Stomach (tissue), 9 donors: Measurements from ENCODE around the gene ANKLE2. TPM values are rescaled to one million over a fixed set of nuclear protein-coding genes. Genes with fewer than 3 reads are reported as not detected.
"Not testable (repeated sequence)": the region's sequence is repeated elsewhere in the genome, so short reads cannot be mapped to it uniquely, and the experiment has no call there.

Experiments
- DNase-seq, 2 donors: peaks; one replicate each; pipeline versions ENCODE4 v3.0.0 to v3.0.0-alpha.2; 2013 to 2019
- H3K27ac ChIP-seq, 5 donors: fragments of 200-600 bp in 4 of 5; sonication (generic) in 4 of 5; one replicate each; pipeline ENCODE4 v1.5.1; 2013 to 2019; ENCODE audit warnings: mild to moderate bottlenecking in 1 of 5, moderate library complexity in 1 of 5
- H3K27me3 ChIP-seq, 3 donors: fragments of 200-600 bp; sonication (generic); one replicate each; pipeline ENCODE4 v1.5.1; 2017 to 2019; ENCODE audit warnings: mixed run types in 1 of 3
- H3K36me3 ChIP-seq, 4 donors: fragments of 200-600 bp; sonication (generic); 1 replicate in 3 of 4; 2 replicates in 1 of 4; pipeline ENCODE4 v1.5.1; 2016 to 2019
- H3K4me1 ChIP-seq, 4 donors: fragments of 200-600 bp; sonication (generic); one replicate each; pipeline ENCODE4 v1.5.1; 2016 to 2019
- H3K4me3 ChIP-seq, 4 donors: fragments of 200-600 bp; sonication (generic) in 3 of 4; one replicate each; pipeline ENCODE4 v1.5.1; 2016 to 2019; ENCODE audit warnings: mild to moderate bottlenecking in 1 of 4
- H3K9me3 ChIP-seq, 4 donors: fragments of 200-600 bp; sonication (generic); one replicate each; pipeline ENCODE4 v1.5.1; 2016 to 2019
- EP300 ChIP-seq: sonication (generic); formaldehyde crosslinking; IDR thresholded peaks from one replicate; pipeline ENCODE4 v1.6.1; 2017; ENCODE audit warnings: antibody characterized with exemption
- POLR2A ChIP-seq, 4 donors: fragments of 450-650 bp; IDR thresholded peaks; one replicate each; pipeline ENCODE4 v1.6.1; 2016; ENCODE audit warnings: antibody characterized with exemption in 4 of 4, control low read depth in 2 of 4, mild to moderate bottlenecking in 1 of 4, moderate library complexity in 1 of 4
- POLR2AphosphoS5 ChIP-seq, 3 donors: sonication (generic); formaldehyde crosslinking; IDR thresholded peaks; one replicate each; pipeline ENCODE4 v1.6.1; 2016; ENCODE audit warnings: antibody characterized with exemption in 3 of 3
- WGBS, 5 donors: extraction: QIAGEN DNeasy Blood & Tissue Kit in 3 of 5; methylation state at CpG; one replicate each; pipeline versions ENCODE4 v1.1.5 to v1.1.7; 2013 to 2018; 5-methylcytosine and 5-hydroxymethylcytosine counted together
- intact Hi-C: fragments of 100-400 bp; cut with DNase I; formaldehyde crosslinking; loops from one replicate; pipeline ENCODE4 v1.15.1; 2023; ENCODE audit warnings: low total_unique reads
- polyA plus RNA-seq, 3 donors: library from polyadenylated mRNA; stranded (reverse); fragments of 200-250 nt; gene quantifications; one replicate each; pipeline ENCODE4 v1.2.3, GENCODE V29; 2013
- total RNA-seq, 5 donors: library from RNA; depleted of rRNA; stranded (reverse); fragments of >200 nt; gene quantifications; one replicate each; pipeline versions ENCODE4 v1.1.0 to v1.2.3, GENCODE V29; 2014 to 2016
- TF ChIP-seq, protein P1 (sequence below), 7 experiments: fragments of 450-650 bp in 4 of 7; fragments of 200-600 bp in 3 of 7; sonication (generic) in 3 of 7; IDR thresholded peaks; one replicate each; pipeline ENCODE4 v1.5.1; 2016 to 2019; ENCODE audit warnings: antibody characterized with exemption in 7 of 7, control low read depth in 2 of 7, mild to moderate bottlenecking in 1 of 7
- donor health status: healthy with polysubstance abuse.
- donor health status: Bipolar disorder and iron deficiency.
- donor health status: healthy.

The ANKLE2 gene
- total and polyA plus RNA-seq, 8 donors = 8.1 to 75.9 (median 40.8) TPM

DNA sequence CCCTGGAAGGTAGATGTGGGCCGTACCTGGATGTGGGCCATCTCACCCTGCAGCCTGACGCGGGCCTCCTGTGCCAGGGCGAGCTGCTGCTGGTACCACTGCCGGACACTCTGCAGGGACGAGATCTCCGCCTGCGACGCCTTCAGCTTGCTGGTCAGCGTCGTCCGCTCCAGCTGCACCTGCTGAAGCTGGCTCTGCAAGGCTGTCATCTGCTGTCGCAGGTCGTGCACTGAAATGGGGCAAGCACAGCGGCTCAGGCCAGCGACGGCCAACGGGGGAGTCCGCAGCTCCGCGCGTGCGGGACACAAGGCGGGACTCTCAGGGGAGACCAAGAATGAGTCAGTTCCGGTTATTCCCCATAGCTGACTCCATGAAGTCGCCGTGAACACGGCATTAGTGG lies 40.1 kb upstream of the ANKLE2 start:
- Histone ChIP-seq H3K27ac (no peak overlapping the region), H3K4me3 (no peak overlapping the region), H3K4me1 (no peaks in the 10 kb centered on the region), H3K9me3 (no peaks in the 10 kb centered on the region), H3K36me3 (peaks cover 93 to 98% (median 97%) of the 10 kb centered on the region in 4 donors), H3K27me3 (no peaks in the 10 kb centered on the region)
- 92 to 96% (median 94%) methylated on average over 20 to 28 of the region's 28 CpGs for WGBS, 5 donors
- intact Hi-C loops = no loop called here
- TF ChIP-seq POLR2AphosphoS5 (IDR thresholded peaks at IDR 0.05) = no peak
- TF ChIP-seq, protein P1, sequence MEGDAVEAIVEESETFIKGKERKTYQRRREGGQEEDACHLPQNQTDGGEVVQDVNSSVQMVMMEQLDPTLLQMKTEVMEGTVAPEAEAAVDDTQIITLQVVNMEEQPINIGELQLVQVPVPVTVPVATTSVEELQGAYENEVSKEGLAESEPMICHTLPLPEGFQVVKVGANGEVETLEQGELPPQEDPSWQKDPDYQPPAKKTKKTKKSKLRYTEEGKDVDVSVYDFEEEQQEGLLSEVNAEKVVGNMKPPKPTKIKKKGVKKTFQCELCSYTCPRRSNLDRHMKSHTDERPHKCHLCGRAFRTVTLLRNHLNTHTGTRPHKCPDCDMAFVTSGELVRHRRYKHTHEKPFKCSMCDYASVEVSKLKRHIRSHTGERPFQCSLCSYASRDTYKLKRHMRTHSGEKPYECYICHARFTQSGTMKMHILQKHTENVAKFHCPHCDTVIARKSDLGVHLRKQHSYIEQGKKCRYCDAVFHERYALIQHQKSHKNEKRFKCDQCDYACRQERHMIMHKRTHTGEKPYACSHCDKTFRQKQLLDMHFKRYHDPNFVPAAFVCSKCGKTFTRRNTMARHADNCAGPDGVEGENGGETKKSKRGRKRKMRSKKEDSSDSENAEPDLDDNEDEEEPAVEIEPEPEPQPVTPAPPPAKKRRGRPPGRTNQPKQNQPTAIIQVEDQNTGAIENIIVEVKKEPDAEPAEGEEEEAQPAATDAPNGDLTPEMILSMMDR (IDR thresholded peaks at IDR 0.05) = no peak
- no peak for TF ChIP-seq POLR2A (IDR thresholded peaks at IDR 0.05)
- TF ChIP-seq EP300 = no peak
- no peak for DNase-seq

DNA sequence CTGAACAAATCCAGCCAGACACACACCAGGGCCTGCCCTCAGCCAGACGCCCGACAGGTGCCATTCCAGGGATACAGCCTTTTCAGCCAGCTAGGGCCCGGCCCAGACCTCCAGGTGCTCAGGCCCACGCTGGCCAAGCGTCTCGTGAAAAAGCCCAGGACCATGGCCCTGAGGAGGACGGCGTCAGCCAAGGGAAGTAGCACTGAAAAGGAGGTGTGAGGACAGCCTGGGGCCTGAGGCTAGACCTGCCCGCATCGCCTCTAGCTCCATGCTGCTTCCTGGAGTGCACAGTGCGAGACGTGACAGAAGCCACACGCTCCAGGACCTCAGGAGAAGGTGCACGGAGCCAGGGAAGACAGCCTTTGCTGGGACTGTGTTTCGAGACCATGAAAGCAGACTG lies 37.2 kb upstream of the ANKLE2 start:
- intact Hi-C loops = no loop called here
- TF ChIP-seq POLR2A (IDR thresholded peaks at IDR 0.05) (no peak), EP300 (no peak), POLR2AphosphoS5 (IDR thresholded peaks at IDR 0.05) (no peak)
- TF ChIP-seq, protein P1 (IDR thresholded peaks at IDR 0.05) = no peak
- Histone ChIP-seq H3K36me3 (peaks cover 99 to 100% (median 100%) of the 10 kb centered on the region in 4 donors), H3K27me3 (no peaks in the 10 kb centered on the region), H3K4me1 (no peaks in the 10 kb centered on the region), H3K27ac (no peak overlapping the region), H3K4me3 (no peak overlapping the region), H3K9me3 (no peaks in the 10 kb centered on the region)
- 89 to 97% (median 94%) methylated on average over 13 to 15 of the region's 15 CpGs for WGBS, 5 donors
- no peak for DNase-seq

DNA sequence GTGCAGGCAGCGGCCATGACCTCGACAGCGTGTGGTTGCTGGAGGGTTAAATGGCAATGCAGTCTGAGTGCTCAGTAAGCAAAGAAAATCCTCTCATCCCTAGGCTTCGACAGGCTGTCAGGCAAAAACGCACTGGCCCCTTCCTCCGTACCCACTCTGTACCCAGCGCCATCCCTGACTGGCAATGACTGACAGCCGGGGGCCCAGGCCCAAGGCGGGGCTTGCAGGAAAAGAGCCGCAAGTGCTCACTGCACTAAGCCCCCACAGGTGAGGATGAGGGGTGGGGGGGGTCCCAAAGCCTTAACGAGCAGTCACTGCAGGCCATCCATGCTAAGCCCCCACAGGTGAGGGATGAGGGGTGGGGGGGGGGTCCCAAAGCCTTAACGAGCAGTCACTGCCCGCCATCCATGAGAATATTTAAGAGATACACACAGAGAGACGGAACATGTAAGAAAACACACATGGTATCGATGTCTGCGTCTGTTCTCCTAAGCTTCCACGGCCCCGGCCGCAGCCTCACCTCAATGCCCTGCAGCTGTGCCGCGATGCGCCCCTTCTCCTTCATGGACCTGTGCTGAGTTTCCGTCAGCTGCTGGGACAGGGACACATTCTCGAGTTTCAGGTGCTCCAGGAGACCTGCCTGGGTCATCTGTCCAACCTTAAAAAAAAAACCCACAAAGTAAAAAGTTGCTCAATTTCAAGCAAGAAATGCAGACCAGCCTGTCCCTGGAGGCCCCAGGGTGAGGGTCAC lies 36.4 kb upstream of the ANKLE2 start:
- H3K27ac ChIP-seq = no peak overlapping the region
- no peak for DNase-seq
- TF ChIP-seq POLR2AphosphoS5 (IDR thresholded peaks at IDR 0.05) = no peak
- TF ChIP-seq, protein P1 (IDR thresholded peaks at IDR 0.05) = no peak
- TF ChIP-seq POLR2A (IDR thresholded peaks at IDR 0.05) = no peak
- no peak for TF ChIP-seq EP300
- peaks cover 94 to 96% (median 96%) of the 10 kb centered on the region in 4 donors for H3K36me3 ChIP-seq
- no peaks in the 10 kb centered on the region for H3K9me3 ChIP-seq
- intact Hi-C loops = no loop called here
- no peak overlapping the region for H3K4me3 ChIP-seq
- H3K27me3 ChIP-seq = no peaks in the 10 kb centered on the region
- H3K4me1 ChIP-seq = no peaks in the 10 kb centered on the region
- WGBS, 5 donors = 89 to 94% (median 91%) methylated on average over 21 to 24 of the region's 24 CpGs

DNA sequence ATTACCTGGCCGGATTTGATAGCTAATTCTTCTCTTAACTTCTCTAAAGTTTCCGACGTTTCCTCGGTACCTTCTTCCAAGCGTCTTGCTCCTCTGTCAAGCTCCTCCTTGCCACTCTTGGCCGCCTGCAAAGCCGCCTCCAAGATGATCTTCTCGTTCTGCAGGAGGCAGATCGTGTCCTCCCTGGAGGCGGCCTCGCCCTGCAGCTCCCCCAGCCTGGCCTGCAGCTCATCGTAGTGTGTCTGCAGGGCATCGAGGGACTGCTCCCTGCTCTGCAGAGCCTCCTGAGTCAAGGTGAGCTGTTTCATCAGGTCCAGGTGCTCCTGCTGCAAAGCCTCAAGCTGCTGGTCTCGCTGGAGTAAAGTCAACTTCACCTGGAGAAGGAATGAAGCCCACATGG lies 34.2 kb upstream of the ANKLE2 start:
- peaks cover 72 to 96% (median 93%) of the 10 kb centered on the region in 4 donors for H3K36me3 ChIP-seq
- H3K27me3 ChIP-seq = no peaks in the 10 kb centered on the region
- no peak overlapping the region for H3K4me3 ChIP-seq
- H3K9me3 ChIP-seq = no peaks in the 10 kb centered on the region
- TF ChIP-seq POLR2AphosphoS5 (IDR thresholded peaks at IDR 0.05) (no peak), POLR2A (IDR thresholded peaks at IDR 0.05) (no peak), EP300 (no peak)
- TF ChIP-seq, protein P1 (IDR thresholded peaks at IDR 0.05) = no peak
- no peak overlapping the region for H3K27ac ChIP-seq
- DNase-seq = no peak
- no peaks in the 10 kb centered on the region for H3K4me1 ChIP-seq
- 94 to 96% (median 95%) methylated on average over 14 of the region's 14 CpGs for WGBS, 5 donors
- intact Hi-C loops = no loop called here

DNA sequence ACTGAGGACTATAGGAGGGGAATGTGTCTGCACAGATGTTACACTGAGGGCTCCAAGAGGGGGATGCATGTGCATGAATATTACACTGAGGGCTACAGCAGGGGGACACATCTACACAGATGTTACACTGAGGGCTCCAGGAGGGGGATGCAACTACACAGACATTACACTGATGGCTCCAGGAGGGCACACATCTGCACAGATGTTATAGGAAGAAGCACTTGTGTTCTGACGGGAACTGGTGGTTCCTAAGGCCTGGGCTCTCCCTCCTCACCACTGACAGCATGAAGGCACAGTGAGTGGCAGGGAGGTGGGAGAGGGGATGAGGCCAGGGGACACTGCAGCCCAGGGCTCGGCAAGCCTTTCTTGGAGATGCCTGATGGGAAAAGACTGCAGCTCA lies 30.3 kb upstream of the ANKLE2 start:
- 85 to 98% (median 96%) methylated on average over 2 of the region's 2 CpGs for WGBS, 5 donors
- H3K4me3 ChIP-seq, H3K4me1 ChIP-seq, H3K27ac ChIP-seq, DNase-seq, H3K27me3 ChIP-seq, H3K9me3 ChIP-seq, intact Hi-C loops: not testable (repeated sequence)
- H3K36me3 ChIP-seq = peaks cover 63 to 96% (median 92%) of the 10 kb centered on the region in 4 donors
